ENCODE results near the gene SAFB2. TPM values are rescaled to one million over a fixed set of nuclear protein-coding genes. Genes with fewer than 3 reads are reported as not detected.

Gene SAFB2
- total and polyA plus RNA-seq, 2 donors (not counting 3 experiments of a cell fraction or from before 2014, with no cell fraction given) = 24.6 to 85.9 TPM

- peaks cover 99% of the 10 kb centered on the region for H3K79me2 ChIP-seq (ENCODE audit: control insufficient read depth, insufficient read depth, low read length)
- dilution Hi-C loops (cut with MboI; ENCODE audit: extremely low pct_ligation_motif_present, low sequenced_read_pairs) = no loop called here
- intact Hi-C loops (cut with micrococcal nuclease) = no loop called here
- ChIA-PET POLR2A (no interaction called here), CTCF (no interaction called here)
- no TSS peak for BruUV-seq (replicated peaks)
- no peak overlapping the region for H3K4me2 ChIP-seq (ENCODE audit: insufficient read depth, low read length)
- no peak overlapping the region for H3K27ac ChIP-seq (ENCODE audit: insufficient read depth, low read depth, low read length)
- TF ChIP-seq JUN (IDR thresholded peaks at IDR 0.05; ENCODE audit: borderline replicate concordance, insufficient read depth, insufficient read length, low read depth) (no peak), CTCF (IDR thresholded peaks at IDR 0.05; ENCODE audit: extremely low read depth in 1 of 2, insufficient read depth in 1 of 2, low read depth in 1 of 2, low read length in 2 of 2) (no peak), MAX (IDR thresholded peaks at IDR 0.05; ENCODE audit: insufficient read depth, insufficient read length) (no peak), GATA2 (IDR thresholded peaks at IDR 0.05; ENCODE audit: insufficient read depth, insufficient read length, low read depth, low read length) (no peak), POLR2A (IDR thresholded peaks at IDR 0.05; ENCODE audit: low read depth, low read length) (no peak), FOS (IDR thresholded peaks at IDR 0.05; ENCODE audit: borderline replicate concordance, insufficient read depth, low read length) (no peak), MYC (IDR thresholded peaks at IDR 0.05; ENCODE audit: low read depth, low read length) (no peak), POLR2AphosphoS5 (IDR thresholded peaks at IDR 0.05; ENCODE audit: insufficient read depth, low read depth, low read length) (no peak), EZH2 (IDR thresholded peaks at IDR 0.05; ENCODE audit: borderline replicate concordance, low read depth, low read length, severe bottlenecking) (no peak)
- H3K27me3 ChIP-seq (ENCODE audit: control insufficient read depth in 2 of 2, insufficient read depth in 2 of 2, low read length in 2 of 2) = no peaks in the 10 kb centered on the region
- no peak overlapping the region for H2AFZ ChIP-seq (ENCODE audit: low read depth, low read length)
- H4K20me1 ChIP-seq (replicated peaks; ENCODE audit: control insufficient read depth, extremely low read depth, insufficient read depth, low read length) = peaks cover 3% of the 10 kb centered on the region
- H3K9me3 ChIP-seq (replicated peaks; ENCODE audit: control insufficient read depth, insufficient read depth, low read length) = no peaks in the 10 kb centered on the region
- H3K4me3 ChIP-seq (replicated peaks in 1 of 3; ENCODE audit: insufficient read depth in 1 of 3, low read depth in 1 of 3, low read length in 3 of 3) = no peak overlapping the region
- H3K9me1 ChIP-seq (replicated peaks; ENCODE audit: control insufficient read depth, extremely low read depth, insufficient read depth, low read length) = no peaks in the 10 kb centered on the region
- FAIRE-seq (no peak), DNase-seq (ENCODE audit: low read depth, low spot score) (no peak)
- peaks cover 19 to 22% of the 10 kb centered on the region in 2 experiments for H3K36me3 ChIP-seq (ENCODE audit: control insufficient read depth in 2 of 2, extremely low read depth in 1 of 2, insufficient read depth in 2 of 2, low read length in 2 of 2)
- H3K4me1 ChIP-seq (ENCODE audit: control insufficient read depth, extremely low read depth, insufficient read depth, low read length) = peaks cover 16% of the 10 kb centered on the region
- H3K9ac ChIP-seq (replicated peaks; ENCODE audit: extremely low read depth, insufficient read depth, low read length) = no peak overlapping the region
These were observed 5.9 kb upstream of the SAFB2 start for GRCh38 chr19:5628461-5628860.

All from endothelial cell of umbilical vein (primary cell).